ENCODE data around the gene SPEG.
"Not testable (repeated sequence)": the region's sequence is repeated elsewhere in the genome, so short reads cannot be mapped to it uniquely, and the experiment has no call there.

SPEG gene

GRCh38 chr2:219388907-219389156 is 45.8 kb upstream of the SPEG start:
- TF ChIP-seq CTCF (conservative IDR thresholded peaks at IDR 0.05) (no peak), ZFX (IDR thresholded peaks at IDR 0.05) (no peak)
- no peak overlapping the region for H3K27ac ChIP-seq

- TF ChIP-seq ZFX (IDR thresholded peaks at IDR 0.05) (no peak), CTCF (conservative IDR thresholded peaks at IDR 0.05) (no peak)
- no peak overlapping the region for H3K27ac ChIP-seq
Measured at GRCh38 chr2:219392754-219393153, 41.9 kb upstream of the SPEG start.

GRCh38 chr2:219395056-219395455 is 39.6 kb upstream of the SPEG start:
- H3K27ac ChIP-seq = not testable (repeated sequence)

- TF ChIP-seq CTCF (conservative IDR thresholded peaks at IDR 0.05) = no peak
- TF ChIP-seq ZFX (IDR thresholded peaks at IDR 0.05) = no peak
- no peak overlapping the region for H3K27ac ChIP-seq
Measured at GRCh38 chr2:219395609-219396008, 39.0 kb upstream of the SPEG start.

GRCh38 chr2:219396863-219397457 is 37.7 kb upstream of the SPEG start:
- no peak overlapping the region for H3K27ac ChIP-seq
- TF ChIP-seq CTCF (conservative IDR thresholded peaks at IDR 0.05) (no peak), ZFX (IDR thresholded peaks at IDR 0.05) (no peak)

GRCh38 chr2:219398721-219399363 is 35.8 kb upstream of the SPEG start:
- TF ChIP-seq ZFX (IDR thresholded peaks at IDR 0.05) = no peak
- no peak for TF ChIP-seq CTCF (conservative IDR thresholded peaks at IDR 0.05)
- H3K27ac ChIP-seq = peak overlapping the region; percentile 43

- no peak for TF ChIP-seq CTCF (conservative IDR thresholded peaks at IDR 0.05)
- TF ChIP-seq ZFX (IDR thresholded peaks at IDR 0.05) = no peak
- peak overlapping the region; percentile 26 for H3K27ac ChIP-seq
Measured at GRCh38 chr2:219399716-219400478, 34.7 kb upstream of the SPEG start.

All from C4-2B (cell line).